ENCODE results near the gene OTOG.

Gene OTOG

DNA sequence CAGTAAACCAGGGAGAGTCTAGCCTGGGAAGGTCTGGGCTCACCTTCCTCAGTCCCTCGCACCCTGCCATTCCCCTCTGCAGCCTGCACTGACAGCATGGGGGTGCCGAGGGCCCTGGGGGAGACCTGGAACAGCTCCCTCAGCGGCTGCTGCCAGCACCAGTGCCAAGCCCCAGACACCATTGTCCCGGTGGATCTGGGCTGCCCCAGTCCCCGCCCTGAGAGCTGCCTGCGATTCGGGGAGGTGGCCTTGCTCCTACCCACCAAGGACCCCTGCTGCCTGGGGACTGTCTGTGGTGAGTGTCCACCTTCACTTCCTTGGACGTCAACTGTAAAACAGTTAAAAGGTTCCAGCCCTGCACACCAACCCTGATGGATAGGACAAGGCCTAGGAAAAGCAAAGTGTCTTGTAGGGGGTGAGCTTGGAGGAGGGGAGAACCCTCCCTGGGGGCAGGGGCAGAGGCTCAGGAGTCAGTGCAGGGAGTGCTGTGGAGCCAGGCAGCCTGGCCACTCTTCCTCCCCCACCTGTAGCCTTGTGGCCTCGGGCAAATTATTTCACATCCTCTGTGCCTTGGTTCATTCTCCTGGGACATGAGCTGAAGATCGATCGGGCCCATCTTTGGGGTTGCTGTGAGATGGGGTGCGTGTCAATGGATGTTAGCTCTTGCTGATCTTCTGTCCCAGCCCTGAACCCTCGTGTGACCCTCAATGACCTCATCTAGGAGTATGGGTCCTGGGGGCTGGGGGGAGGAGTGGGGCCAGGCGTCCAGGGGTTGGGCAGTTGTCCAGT lies 87.1 kb downstream of the OTOG start:
- no peak for DNase-seq (ENCODE audit: low spot score)

DNA sequence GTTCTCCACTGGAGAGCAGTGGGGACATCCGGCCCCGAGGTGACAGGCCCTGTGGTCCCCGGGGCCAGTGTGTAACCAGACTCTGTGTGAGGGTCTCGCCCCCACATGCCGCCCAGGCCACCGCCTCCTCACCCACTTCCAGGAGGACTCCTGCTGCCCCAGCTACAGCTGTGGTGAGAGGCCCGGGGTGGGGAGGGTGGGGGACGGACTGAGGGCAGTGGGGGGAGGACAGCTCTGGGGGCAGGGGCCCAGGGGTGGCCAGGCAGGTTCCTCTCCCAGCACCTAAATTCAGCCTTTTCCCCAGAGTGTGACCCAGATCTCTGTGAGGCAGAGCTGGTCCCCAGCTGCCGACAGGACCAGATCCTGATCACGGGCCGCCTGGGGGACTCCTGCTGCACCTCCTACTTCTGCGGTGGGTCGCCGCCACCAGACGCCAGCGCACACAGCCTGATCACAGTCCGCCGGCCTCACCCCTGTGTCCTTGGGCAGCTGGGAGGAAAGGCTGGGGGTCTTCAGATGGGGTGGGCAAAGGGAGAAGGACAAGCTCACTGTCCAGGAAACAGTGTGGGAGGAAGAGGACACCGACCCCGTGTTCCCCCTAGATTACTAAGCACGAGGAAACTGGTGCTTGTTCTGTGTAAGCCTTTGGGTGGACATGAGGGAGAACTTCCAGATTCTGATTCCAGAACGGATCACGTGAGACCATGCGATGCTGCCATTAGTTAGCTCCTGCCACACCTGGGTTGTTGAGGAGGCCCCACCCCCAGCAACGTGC lies 87.9 kb downstream of the OTOG start:
- DNase-seq (ENCODE audit: low spot score) = no peak

DNA sequence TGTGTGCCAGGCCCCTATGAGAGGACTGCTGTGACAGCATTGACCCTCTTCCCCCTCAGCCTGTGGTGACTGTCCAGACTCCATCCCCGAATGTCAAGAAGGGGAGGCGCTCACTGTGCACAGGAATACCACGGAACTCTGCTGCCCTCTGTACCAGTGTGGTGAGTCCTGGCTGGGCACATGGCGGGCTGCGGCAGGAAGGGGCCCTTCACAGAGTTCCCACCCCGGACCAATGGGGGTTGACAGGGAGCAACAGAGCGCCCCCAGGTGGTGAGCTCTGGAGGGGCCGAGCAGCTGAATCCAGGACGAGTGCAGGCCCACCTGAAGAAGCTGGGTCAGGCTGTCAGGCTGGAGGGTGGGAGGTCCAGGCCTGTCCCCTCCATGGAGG lies 88.5 kb downstream of the OTOG start:
- no peak for DNase-seq (ENCODE audit: low spot score)

DNA sequence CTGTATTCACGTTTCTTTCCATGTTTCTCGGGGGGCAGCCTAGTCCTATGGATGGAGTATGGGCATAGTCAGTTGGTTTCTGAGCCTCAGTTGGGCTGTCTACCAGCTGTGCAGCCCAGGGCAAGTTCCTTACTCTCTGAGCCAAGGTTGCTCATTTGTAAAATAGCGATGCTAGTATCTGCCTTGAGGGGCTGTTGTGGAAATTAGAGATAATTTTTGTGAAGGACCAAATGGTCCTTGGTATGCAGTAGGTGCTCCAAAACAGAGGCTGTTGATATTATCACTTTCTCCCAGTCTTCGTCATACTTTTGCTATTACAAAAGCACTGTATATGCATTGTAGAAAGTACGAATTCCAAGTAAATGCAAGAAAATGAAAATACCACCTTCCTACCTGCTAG lies 89.7 kb downstream of the OTOG start:
- DNase-seq (ENCODE audit: low spot score) = no peak

DNA sequence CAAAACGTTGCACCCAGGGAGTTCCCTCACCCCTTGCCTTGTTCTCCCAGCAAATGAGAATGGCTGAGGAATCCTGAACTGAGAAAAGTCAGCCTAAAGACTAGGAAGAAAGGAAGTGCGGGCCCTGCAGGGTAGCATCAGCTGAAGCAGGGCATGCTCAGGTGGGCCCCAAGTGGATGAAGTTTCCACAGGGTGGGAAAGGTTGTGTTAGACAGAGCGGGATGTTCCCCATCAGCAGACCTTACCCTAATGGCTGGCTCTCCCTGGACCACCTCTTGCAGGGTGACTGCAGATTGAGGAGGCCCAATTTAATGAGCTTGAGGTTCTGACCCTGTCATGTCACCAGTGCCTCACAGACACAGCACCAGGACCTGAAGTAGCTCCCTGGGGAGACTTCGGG lies 90.8 kb downstream of the OTOG start:
- no peak for DNase-seq (ENCODE audit: low spot score)

DNA sequence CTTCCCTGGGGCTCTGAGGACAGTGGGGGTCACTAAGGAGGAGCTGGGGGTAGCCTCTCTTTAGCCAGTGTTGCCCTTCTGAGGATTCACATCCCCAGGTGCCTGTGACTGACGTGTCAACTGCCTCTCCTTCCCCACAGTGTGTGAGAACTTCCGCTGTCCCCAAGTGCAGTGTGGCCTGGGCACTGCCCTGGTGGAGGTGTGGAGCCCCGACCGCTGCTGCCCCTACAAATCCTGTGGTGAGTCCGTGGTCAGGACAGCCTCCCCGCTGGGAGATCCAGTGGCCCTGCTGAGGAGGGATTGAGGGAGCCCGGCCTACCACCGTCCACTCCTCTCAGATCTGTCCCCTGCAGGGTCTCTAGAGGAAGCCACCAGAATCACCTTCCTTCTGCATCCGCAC lies 91.3 kb downstream of the OTOG start:
- DNase-seq (ENCODE audit: low spot score) = no peak

DNA sequence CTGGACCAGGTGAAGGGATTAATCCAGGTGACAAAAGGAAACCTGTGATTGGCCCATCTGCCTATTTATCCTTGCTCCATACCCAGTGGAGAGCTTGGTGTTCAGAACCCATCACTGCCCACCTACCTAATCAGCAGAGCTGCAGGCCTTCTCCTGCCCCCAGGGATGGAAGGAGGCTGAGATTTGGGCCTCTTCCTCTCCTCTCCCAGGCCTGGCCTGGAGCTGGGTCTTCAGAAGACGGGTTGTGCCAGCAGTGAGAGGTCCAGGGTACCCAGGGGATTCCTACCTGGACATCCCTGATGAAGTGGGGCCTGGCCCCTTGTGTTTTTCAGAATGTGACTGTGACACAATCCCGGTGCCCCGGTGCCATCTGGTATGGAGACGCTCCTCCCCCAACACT lies 92.0 kb downstream of the OTOG start:
- DNase-seq (ENCODE audit: low spot score) = no peak

DNA sequence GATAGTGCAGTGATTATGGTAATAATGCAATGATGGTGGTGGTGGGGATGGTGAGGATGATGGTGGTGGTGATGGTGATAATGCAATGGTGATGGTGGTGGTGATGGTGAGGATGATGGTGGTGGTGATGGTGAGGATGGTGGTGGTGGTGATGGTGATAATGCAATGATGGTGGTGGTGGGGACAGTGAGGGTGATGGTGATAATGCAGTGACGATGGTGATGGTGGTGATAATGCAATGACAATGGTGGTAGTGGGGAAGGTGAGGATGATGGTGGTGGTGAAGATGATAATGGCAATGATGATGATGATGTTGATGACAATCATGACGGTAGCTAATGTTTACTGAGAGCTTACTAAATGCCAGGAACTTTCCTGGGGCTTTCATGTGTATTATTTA lies 92.7 kb downstream of the OTOG start:
- DNase-seq (ENCODE audit: low spot score) = no peak

DNA sequence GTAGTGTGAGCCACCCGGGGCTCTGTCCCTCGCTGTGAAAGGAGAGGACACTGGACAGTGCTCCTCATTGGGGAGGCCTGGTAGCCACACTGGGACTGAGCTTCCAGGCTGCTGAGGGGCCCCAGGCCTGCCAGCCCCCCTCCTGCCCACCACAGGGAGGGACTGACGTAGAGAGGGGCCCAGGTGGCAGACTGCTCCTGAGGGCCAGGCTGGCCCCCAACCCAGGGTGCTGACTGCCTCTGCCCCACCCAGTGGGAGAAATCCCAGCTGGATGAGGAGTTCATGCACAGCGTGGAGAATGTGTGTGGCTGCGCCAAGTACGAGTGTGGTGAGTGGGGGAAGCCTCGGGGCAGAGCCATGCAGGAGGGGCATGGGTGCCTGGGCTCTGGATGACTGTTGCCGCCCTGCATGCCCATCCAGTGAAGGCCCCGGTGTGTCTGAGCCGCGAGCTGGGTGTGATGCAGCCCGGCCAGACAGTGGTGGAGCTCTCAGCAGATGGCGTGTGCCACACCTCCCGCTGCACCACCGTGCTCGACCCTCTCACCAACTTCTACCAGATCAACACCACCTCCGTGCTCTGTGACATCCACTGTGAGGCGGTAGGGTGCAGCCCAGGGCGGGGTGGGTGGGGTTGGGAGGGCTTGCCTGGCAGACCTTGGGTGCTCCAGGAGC lies 93.6 kb downstream of the OTOG start:
- no peak for DNase-seq (ENCODE audit: low spot score)

DNA sequence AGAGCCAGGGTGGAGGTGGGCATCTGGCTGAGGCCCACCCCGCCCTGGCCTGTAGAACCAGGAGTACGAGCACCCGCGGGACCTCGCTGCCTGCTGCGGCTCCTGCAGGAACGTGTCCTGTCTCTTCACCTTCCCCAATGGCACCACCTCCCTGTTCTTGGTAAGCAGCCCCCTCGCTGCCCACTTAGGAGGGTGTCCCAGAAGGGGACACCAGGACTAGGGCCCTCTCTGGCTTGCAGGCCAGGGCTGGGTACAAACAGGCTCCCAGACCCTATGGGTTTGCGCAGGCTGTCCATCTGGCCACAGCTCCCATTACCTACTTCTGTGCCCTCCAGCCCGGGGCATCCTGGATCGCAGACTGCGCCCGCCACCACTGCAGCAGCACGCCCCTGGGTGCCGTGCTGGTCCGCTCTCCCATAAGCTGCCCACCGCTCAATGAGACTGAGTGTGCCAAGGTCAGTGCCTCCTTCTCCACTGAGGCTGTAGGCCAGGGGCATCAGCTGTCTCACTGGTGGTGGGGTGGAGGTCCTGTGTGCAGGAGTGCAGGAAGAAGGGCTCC lies 94.8 kb downstream of the OTOG start:
- no peak for DNase-seq (ENCODE audit: low spot score)

DNA sequence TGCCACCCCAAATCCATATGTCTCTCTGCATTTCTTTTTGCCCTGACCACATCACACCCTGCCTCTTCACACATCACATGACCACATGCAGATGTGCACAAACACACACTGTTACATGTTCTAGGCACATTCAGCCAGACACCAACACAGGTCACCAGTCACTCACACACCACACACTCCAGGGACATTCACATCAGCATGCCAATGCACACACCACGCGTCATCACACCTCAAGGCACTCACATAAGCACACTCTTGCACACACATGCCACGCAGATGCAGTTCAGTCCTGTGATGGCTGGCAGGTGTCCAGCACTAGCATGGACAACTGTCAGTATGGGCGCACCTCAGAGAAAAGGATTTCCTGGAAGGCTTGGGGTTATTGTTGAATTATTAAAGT lies 95.3 kb downstream of the OTOG start:
- peak; percentile 0 for DNase-seq (ENCODE audit: low spot score)

DNA sequence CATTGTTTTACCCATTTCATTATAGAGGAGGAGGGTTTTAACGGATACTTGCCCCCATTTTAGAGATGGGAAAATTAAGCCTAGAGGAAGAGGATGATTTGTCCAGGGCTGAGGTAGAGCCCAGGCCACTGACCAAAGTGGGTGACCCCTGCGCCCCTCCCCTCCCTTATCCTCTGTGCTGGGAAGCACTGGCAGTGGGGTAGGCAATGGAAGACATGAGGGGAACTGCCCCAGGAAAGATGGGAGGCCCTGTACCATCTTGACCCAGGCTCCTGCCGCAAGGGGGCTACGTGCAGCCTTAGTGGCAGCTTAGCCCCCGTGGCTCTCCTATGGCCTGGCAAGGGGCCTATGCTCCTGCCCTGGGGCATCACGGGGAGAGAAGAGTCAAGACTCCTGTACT lies 95.9 kb downstream of the OTOG start:
- DNase-seq (ENCODE audit: low spot score) = no peak

DNA sequence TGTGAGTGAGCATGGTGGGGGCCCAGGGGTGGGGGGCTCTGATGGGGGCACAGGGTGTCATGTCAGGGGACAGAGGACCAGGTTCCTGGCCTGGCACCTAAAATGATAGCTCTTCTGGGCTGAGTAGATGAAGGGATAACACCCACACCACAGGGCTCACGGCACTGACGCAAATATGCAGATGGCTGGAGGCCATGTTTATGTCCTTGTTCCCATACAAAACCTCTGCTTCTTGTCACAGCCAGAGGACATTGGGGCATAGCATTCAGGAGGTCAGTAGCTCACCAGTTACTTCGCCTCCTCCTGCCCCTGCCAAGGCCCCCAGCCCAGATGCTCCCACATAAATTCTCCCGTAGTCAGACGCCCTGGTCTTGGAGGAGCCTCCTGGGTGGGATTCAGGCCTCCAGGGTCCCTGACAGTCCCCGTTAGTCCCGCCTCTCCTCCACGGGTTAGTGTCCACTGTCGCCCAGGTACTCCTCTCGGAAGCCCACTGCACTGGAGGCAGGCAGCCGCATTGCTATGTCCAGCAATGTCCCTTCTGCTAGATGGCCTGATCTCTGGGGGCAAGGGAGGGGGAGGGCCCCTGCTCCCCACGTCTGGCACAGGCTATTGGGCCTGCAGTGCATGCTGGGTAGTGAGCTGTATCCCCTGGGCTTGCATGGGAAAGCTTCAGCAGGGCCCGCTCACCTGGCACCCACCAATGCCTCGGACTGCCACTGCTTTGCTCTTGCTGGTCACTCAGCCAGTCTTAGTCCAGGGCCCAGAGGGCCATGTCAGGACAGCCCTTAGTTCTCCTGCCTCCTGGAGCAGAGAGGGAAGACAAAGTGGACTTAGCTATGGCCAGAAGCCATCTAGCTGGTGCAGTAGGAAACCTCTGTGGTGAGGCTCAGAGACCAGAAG lies 96.7 kb downstream of the OTOG start:
- peak; percentile 1 for DNase-seq (ENCODE audit: low spot score)

DNA sequence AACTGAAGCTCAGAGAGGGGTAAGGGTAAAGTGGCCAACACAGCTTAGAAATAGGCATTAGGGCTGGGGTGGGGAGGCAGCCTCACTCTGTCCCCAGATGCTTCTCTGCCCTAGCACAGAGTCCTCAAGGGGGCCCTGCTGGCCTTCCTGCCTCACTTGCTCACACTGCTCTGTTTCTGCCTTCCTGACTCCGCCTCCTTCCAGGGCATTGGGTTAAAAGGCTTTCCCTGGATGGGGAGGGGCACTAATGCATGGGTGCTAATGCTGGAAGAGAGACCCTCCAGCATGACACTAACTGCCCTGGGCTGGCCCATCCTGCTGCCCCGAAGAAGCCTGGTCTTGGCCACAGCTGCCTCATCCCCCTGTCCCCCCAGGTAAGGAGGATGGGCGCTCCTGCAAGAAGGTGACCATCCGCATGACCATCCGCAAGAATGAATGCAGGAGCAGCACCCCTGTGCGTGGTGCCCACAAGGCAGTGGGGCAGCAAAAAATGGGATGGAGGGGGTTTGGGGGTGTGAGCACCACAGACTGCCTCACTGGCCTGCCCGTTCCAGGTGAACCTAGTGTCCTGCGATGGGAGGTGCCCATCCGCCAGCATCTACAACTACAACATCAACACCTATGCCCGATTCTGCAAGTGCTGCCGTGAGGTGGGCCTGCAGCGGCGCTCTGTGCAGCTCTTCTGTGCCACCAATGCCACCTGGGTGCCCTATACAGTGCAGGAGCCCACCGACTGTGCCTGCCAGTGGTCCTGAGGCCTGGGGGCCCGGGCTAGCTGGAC lies 98.3 kb downstream of the OTOG start:
- DNase-seq (ENCODE audit: low spot score) = no peak

DNA sequence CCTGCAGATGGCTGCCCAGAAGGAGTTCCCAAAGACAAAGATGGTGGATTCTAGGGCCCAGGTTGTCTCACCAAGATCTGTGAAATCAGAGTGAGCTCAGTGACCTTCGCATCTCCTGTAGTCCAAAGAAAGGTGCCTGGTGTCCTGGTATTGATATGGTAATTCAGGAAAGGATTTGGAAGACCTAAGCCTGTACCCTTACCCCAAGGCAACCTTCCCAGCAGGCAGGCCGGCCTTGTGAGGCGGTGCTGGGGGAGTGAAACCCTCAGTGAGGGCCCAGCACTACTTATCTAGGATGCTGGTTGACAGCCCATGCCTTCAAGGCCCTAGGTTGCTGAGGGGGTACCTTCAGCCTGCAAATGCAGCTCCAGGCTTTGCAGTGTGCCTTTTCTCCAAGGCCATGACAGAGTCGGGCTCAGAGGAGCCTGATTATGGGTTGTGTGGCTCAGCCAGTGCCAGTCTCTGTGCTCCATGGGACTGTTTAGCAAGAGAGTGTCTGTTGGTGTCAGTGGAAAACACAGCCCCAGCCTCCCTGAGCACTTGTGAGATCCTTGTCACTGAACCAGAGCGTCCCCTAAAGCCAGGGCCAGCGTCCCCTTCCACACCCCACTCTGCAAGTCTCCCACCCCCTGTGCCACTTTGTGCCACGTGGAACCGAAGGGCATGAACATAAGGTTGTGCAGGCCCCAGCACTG lies 99.5 kb downstream of the OTOG start:
- no peak for DNase-seq (ENCODE audit: low spot score)

DNA sequence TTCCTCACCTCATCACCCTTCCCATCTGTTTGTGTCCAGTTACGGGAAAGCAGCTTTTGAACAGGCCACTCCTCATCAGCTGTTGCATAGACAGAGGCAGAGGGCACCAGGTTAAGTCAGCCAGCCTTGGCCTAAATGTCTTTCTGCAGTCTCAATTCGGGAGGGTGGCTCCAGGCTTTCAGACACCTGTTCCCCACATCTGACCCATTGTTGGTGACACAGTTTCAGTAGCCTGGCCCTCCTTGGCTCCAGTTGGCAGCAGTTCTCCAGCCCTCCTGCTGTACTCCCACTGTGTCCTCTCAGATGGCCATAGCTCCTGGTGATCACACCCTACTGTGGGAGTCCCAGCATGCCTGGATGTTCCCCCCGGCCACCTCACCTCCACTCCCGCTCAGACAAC lies 101.5 kb downstream of the OTOG start:
- no peak for DNase-seq (ENCODE audit: low spot score)

DNA sequence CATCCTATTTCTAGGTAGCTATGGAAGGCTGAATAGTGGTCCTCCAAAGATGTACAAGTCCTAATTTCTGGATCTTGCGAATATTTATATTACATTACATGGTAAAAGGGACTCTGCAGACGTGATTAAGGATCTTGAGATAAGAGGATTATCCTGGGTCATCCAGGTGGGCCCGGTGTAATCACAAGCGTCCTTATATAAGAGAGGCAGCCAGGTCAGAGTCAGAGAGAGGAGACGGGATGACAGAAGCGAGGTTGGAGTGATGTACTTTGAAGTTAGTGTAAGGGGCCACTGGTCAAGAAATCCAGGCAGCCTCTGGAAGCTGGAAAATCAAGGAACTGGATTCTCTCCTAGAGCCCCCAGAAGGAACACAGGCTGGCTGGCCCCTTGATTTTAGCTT lies 102.2 kb downstream of the OTOG start:
- DNase-seq (ENCODE audit: low spot score) = no peak

DNA sequence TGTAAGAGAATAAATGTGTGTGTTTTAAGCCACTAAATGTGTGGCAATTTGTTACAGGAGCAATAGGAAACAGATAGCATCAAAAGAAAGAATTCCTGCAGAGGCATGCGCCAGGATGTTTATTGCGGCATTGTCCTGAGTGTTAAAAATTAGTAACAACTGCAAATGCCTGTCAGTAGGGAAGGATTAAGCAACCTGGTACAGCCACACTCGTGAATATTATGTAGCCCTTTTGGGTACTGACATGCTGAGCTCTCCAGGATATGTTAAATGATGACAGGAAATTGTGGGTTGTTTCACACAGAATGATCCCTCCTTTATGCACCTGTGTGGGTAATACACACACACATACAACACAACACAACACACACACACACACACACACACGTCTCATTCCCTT lies 102.6 kb downstream of the OTOG start:
- no peak for DNase-seq (ENCODE audit: low spot score)

DNA sequence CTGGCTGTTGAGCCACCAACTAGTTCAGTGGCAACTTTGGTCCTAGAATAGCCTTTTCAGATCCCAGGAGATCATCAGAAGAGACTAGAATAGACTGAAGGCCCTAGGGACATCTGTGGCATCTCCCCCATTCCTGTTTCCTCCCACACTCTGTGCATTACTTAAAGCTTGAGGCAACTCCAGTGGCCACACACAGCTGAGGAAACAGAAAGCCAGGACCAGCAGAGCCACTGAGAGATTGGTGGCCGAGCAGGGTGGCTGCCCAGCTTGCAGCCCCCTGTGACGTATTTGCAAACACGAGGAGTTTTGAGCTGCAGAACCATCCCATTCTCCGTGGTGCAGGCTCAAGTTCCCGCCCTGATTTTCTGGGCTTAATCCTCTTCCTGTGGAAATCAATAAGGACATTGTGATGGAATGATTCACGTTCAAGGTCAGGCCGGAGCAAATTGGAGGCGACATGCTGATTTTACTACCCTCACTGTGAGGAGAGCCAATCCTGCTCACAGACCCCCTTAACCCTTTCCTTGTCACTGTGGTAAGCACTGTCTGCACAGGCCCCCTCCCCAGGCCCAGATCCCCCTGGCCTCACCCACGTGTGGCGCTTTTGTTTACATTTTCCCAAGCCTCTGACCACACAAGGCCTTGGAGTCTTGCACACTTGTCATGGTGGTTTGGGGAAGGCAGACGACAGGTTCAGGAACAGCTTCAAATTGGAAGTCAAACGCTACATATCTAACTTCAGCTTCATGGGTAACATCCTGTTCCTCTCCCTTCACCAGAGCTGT lies 103.3 kb downstream of the OTOG start:
- peak; percentile 23 for DNase-seq (ENCODE audit: low spot score)

DNA sequence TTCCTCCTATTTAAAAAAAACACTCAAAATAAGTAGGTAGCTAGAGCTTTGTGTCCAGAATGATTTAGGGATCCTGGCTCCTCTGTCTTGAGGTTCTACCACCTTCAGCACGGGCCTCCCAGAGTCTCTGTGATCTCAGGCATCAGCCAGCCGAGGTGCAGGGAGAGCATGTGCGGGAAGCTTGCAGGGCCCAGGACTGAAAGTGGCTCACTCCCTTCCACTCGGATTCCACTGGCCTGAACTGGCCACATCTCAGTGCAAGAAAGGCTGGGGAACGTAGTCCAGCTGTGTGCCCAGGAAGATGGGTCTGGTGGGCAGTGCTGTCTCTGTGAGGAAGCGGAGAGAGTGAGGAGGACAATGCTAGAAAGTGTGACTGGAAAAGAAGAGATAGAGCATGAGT lies 104.0 kb downstream of the OTOG start:
- no peak for DNase-seq (ENCODE audit: low spot score)
